HEK293T (cell line): ENCODE measurements around the gene RAB40B.

Experiments used
- CTCF ChIA-PET: fragments of 350-600 bp; formaldehyde crosslinking; extraction: SDS; loops from one replicate; lab custom pipeline; 2021; ENCODE audit warnings: antibody characterized with exemption, inconsistent platforms; lab: Yijun Ruan, JAX
- POLR2A ChIA-PET: fragments of 350-600 bp; formaldehyde crosslinking; extraction: SDS; loops from one replicate; lab custom pipeline; 2020; ENCODE audit warnings: antibody characterized with exemption, inconsistent platforms; lab: Yijun Ruan, JAX
- DNase-seq: peaks from one replicate; pipeline ENCODE4 v3.0.0; 2012; ENCODE audit warnings: mixed read lengths; ENCODE audit errors: extremely low spot score
- ARNT ChIP-seq: fragments of 450-650 bp; IDR thresholded peaks from 2 replicates; pipeline ENCODE4 v1.6.1; 2017; ENCODE audit warnings: mild to moderate bottlenecking
- BHLHE40 ChIP-seq: fragments of 450-650 bp; IDR thresholded peaks from 2 replicates; pipeline ENCODE4 v1.6.1; 2016; ENCODE audit warnings: mild to moderate bottlenecking, moderate library complexity, borderline replicate concordance
- CTBP1 ChIP-seq: fragments of 450-650 bp; IDR thresholded peaks from 2 replicates; pipeline ENCODE4 v1.6.1; 2016; ENCODE audit warnings: borderline replicate concordance
- ELF4 ChIP-seq: fragments of 450-650 bp; IDR thresholded peaks from 2 replicates; pipeline ENCODE4 v1.6.1; 2017; ENCODE audit warnings: antibody characterized with exemption
- FOXA1 ChIP-seq: fragments of 450-650 bp; IDR thresholded peaks from 2 replicates; pipeline ENCODE4 v1.6.1; 2016; ENCODE audit warnings: mild to moderate bottlenecking
- FOXK2 ChIP-seq: fragments of 450-650 bp; IDR thresholded peaks from 2 replicates; pipeline ENCODE4 v1.6.1; 2016; ENCODE audit warnings: mild to moderate bottlenecking
- FOXM1 ChIP-seq: fragments of 450-650 bp; IDR thresholded peaks from 2 replicates; pipeline ENCODE4 v1.6.1; 2017; ENCODE audit warnings: mild to moderate bottlenecking, borderline replicate concordance
- HDGF ChIP-seq: fragments of 450-650 bp; IDR thresholded peaks from 2 replicates; pipeline ENCODE4 v1.6.1; 2017; ENCODE audit warnings: antibody characterized with exemption, borderline replicate concordance
- L3MBTL2 ChIP-seq: fragments of 450-650 bp; conservative IDR thresholded peaks from 2 replicates; pipeline ENCODE4 v1.6.1; 2016; ENCODE audit warnings: mild to moderate bottlenecking
- LEF1 ChIP-seq: fragments of 450-650 bp; IDR thresholded peaks from 2 replicates; pipeline ENCODE4 v1.6.1; 2017; ENCODE audit warnings: mild to moderate bottlenecking, borderline replicate concordance
- NFRKB ChIP-seq: fragments of 450-650 bp; IDR thresholded peaks from 2 replicates; pipeline ENCODE4 v1.6.1; 2016; ENCODE audit warnings: mild to moderate bottlenecking, moderate library complexity
- SP1 ChIP-seq: fragments of 450-650 bp; IDR thresholded peaks from 2 replicates; pipeline ENCODE4 v1.6.1; 2017
- SUZ12 ChIP-seq: fragments of 450-650 bp; IDR thresholded peaks from 2 replicates; pipeline ENCODE4 v1.6.1; 2016; ENCODE audit warnings: mild to moderate bottlenecking
- TARDBP ChIP-seq: fragments of 450-650 bp; IDR thresholded peaks from 2 replicates; pipeline ENCODE4 v1.6.1; 2016
- ZNF384 ChIP-seq: fragments of 450-650 bp; IDR thresholded peaks from 2 replicates; pipeline ENCODE4 v1.6.1; 2016
- TF ChIP-seq, protein P1 (sequence below): fragments of 450-650 bp; IDR thresholded peaks from 2 replicates; pipeline ENCODE4 v1.6.1; 2016

The RAB40B gene

GRCh38 chr17:82698974-82699442, 510 bp upstream of the RAB40B start:
- CTCF ChIA-PET: interaction anchor here (1.0 kb wide), 1 partner anchor 13 kb away, joined by 3 read pairs; no protein-coding TSS in a partner anchor
- POLR2A ChIA-PET: interaction anchor here (1.4 kb wide), 1 partner anchor 18 kb away, joined by 4 read pairs; the partner anchor contains the start of gene FN3KRP

DNA sequence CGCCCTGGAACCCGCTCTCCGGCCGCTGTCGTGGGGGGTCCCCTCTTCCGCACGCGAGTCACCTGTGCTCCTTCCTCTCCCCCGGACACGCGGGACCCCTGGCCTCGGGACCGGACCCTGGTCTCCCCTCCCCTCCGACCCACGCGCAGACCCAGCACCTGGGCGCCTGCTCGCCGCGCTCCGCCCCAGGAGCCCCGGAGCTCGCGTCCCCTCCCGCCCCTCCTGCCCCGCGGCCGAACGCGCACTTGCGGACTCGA, 762 bp downstream of the RAB40B start:
- no peak for TF ChIP-seq BHLHE40
- no peak for TF ChIP-seq FOXA1
- TF ChIP-seq ARNT: no peak
- TF ChIP-seq ZNF384: no peak
- no peak for TF ChIP-seq FOXK2
- no peak for TF ChIP-seq SP1
- TF ChIP-seq ELF4: no peak
- TF ChIP-seq LEF1: no peak
- TF ChIP-seq CTBP1: no peak
- DNase-seq: no peak
- CTCF ChIA-PET: no interaction called here
- POLR2A ChIA-PET: interaction anchor here (0.8 to 1.4 kb wide), 3 partner anchors 10 to 19 kb away, joined by 3 to 4 read pairs (median 3); partner anchors contain the start of gene FN3KRP

More at GRCh38 chr17:82698974-82699442, 510 bp upstream of the RAB40B start:
- TF ChIP-seq FOXA1: no peak
- TF ChIP-seq, protein P1, sequence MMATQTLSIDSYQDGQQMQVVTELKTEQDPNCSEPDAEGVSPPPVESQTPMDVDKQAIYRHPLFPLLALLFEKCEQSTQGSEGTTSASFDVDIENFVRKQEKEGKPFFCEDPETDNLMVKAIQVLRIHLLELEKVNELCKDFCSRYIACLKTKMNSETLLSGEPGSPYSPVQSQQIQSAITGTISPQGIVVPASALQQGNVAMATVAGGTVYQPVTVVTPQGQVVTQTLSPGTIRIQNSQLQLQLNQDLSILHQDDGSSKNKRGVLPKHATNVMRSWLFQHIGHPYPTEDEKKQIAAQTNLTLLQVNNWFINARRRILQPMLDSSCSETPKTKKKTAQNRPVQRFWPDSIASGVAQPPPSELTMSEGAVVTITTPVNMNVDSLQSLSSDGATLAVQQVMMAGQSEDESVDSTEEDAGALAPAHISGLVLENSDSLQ: no peak
- TF ChIP-seq L3MBTL2: peak; percentile 81
- peak; percentile 50; the same call in 1 of the 2 replicates for TF ChIP-seq TARDBP
- no peak for TF ChIP-seq ELF4
- no peak for TF ChIP-seq FOXM1
- no peak for TF ChIP-seq CTBP1
- TF ChIP-seq BHLHE40: no peak
- DNase-seq: no peak

DNA sequence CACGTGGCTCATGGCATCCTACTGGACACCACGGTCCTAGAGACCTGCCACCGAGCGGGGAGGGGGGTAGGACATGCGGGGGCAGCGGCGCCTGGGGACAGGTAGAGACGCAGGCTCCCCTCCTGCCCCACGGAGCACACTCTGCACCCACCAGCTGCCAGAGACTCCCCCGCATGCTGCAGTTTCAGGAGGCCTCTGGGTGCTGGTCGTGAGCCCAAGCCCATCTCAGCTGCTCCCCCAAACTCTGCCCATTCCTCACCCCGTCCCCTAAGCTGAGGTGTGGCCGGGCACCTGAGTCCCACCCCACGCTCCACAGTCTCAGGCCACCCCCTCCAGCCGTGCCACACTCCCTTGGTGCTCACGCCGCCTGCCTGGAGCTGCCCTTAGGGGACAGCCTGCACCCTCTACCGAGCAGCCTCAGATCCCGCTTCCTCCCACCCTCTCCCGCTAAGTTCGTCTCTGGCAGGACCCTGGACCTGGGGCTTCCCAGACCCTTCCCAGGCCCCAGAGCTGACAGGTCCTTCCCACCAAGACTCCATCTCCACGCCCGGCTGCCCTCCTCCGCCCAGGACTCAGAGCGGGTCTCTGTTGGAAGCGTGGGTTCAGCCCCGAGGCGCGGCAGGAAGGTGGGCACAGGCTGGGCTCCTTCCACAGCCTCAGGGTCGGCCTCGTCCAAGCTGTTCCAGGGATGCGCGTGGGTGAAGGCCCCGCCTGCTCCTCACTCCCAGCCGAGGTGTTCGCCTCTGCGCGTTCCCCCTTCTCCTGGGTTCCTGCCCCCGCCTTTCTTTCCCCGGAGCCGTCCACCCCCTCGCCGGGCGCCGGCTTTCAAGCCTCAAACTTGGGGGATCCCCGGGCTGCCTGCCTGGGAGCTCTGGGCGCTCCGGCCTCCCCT, 1.3 kb downstream of the RAB40B start:
- DNase-seq: no peak
- CTCF ChIA-PET: no interaction called here
- POLR2A ChIA-PET: interaction anchor here (0.8 to 1.4 kb wide), 2 partner anchors 9 to 19 kb away, joined by 3 read pairs; partner anchors contain the start of gene FN3KRP
- TF ChIP-seq, protein P1: no peak
- no peak for TF ChIP-seq BHLHE40
- TF ChIP-seq ZNF384: no peak
- no peak for TF ChIP-seq FOXK2
- TF ChIP-seq LEF1: no peak
- no peak for TF ChIP-seq HDGF
- TF ChIP-seq SUZ12: no peak
- no peak for TF ChIP-seq CTBP1
- TF ChIP-seq ELF4: no peak
- no peak for TF ChIP-seq TARDBP
- no peak for TF ChIP-seq FOXM1
- TF ChIP-seq FOXA1: no peak
- TF ChIP-seq SP1: no peak
- no peak for TF ChIP-seq L3MBTL2
- no peak for TF ChIP-seq ARNT
- no peak for TF ChIP-seq NFRKB

GRCh38 chr17:82696259-82696658, 2.2 kb downstream of the RAB40B start:
- ChIA-PET CTCF (no interaction called here), POLR2A (no interaction called here)
- no peak for DNase-seq
- no peak for TF ChIP-seq SP1
- no peak for TF ChIP-seq ELF4
- no peak for TF ChIP-seq SUZ12
- no peak for TF ChIP-seq HDGF
- TF ChIP-seq LEF1: no peak
- no peak for TF ChIP-seq FOXA1

- no peak for TF ChIP-seq SUZ12
- DNase-seq: no peak
- ChIA-PET CTCF (no interaction called here), POLR2A (no interaction called here)
These were observed 3.9 kb downstream of the RAB40B start for GRCh38 chr17:82694647-82695046.

GRCh38 chr17:82693168-82693867, 5.2 kb downstream of the RAB40B start:
- no peak for DNase-seq
- TF ChIP-seq NFRKB (no peak), HDGF (no peak), LEF1 (no peak), ARNT (no peak), FOXK2 (no peak), FOXM1 (no peak), SP1 (no peak), ELF4 (no peak), L3MBTL2 (no peak), BHLHE40 (no peak)
- TF ChIP-seq, protein P1: no peak
- ChIA-PET POLR2A (no interaction called here), CTCF (no interaction called here)
